Tibial artery (tissue), 4 donors: ENCODE data around the gene IGF2BP2.

Experiments
- DNase-seq, 2 donors: peaks; one replicate each; pipeline ENCODE4 v3.0.0-alpha.2; 2019
- H3K27ac ChIP-seq, 2 donors: fragments of 200-600 bp; sonication (generic) in 1 of 2; 1 replicate in 1 of 2; 2 replicates in 1 of 2; pipeline ENCODE4 v1.5.1; 2018 to 2019; ENCODE audit warnings: mild to moderate bottlenecking in 1 of 2
- H3K27me3 ChIP-seq, 2 donors: fragments of 200-600 bp; sonication (generic) in 1 of 2; one replicate each; pipeline versions ENCODE4 v1.5.1 to v1.6.0; 2016 to 2019
- H3K36me3 ChIP-seq, 3 donors: fragments of 200-600 bp; sonication (generic) in 2 of 3; one replicate each; pipeline ENCODE4 v1.5.1; 2016 to 2019; ENCODE audit warnings: mild to moderate bottlenecking in 2 of 3
- H3K4me1 ChIP-seq, 4 donors: fragments of 200-600 bp; sonication (generic) in 2 of 4; 1 replicate in 3 of 4; 2 replicates in 1 of 4; pipeline ENCODE4 v1.5.1; 2016 to 2019
- H3K4me3 ChIP-seq, 2 donors: fragments of 200-600 bp; sonication (generic) in 1 of 2; 1 replicate in 1 of 2; 2 replicates in 1 of 2; pipeline ENCODE4 v1.5.1; 2018 to 2019; ENCODE audit warnings: mild to moderate bottlenecking in 2 of 2
- H3K9me3 ChIP-seq, 3 donors: fragments of 200-600 bp; sonication (generic) in 1 of 3; one replicate each; pipeline ENCODE4 v1.5.1; 2016 to 2019
- intact Hi-C: fragments of 100-400 bp; cut with DNase I; formaldehyde crosslinking; loops from one replicate; pipeline ENCODE4 v1.15.0; 2023; ENCODE audit warnings: low total_unique reads
- TF ChIP-seq, protein P1 (sequence below), 2 experiments: fragments of 200-600 bp in 1 of 2; fragments of 450-650 bp in 1 of 2; IDR thresholded peaks; one replicate each; pipeline ENCODE4 v1.5.1; 2017 to 2019; ENCODE audit warnings: antibody characterized with exemption in 2 of 2, mild to moderate bottlenecking in 1 of 2, moderate library complexity in 1 of 2

Gene IGF2BP2

DNA sequence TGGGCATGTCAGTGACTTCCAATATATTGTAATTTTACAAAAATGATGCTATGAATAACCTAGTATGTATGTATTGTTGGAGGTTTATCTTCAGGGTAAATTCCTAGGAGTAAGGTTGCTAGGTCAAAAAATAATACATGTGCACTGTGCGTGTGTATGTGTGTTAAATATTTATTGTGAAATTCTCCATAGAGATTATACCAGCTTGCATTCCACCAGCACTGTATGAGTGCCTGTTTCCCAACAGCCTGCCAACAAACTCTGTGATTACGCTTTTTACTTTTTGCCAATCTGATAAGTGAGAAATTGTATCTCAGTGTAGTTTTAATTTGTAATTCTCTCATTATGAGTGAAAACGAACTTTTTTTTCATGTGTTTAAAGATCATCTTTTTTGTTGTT is 12.6 kb upstream of the IGF2BP2 start:
- Histone ChIP-seq H3K4me3 (no peak overlapping the region), H3K27me3 (peaks cover 0 to 12% of the 10 kb centered on the region in 2 donors), H3K4me1 (no peaks in the 10 kb centered on the region), H3K9me3 (no peaks in the 10 kb centered on the region), H3K27ac (no peak overlapping the region), H3K36me3 (no peaks in the 10 kb centered on the region)
- no peak for DNase-seq
- intact Hi-C loops, result no loop called here
- TF ChIP-seq, protein P1, sequence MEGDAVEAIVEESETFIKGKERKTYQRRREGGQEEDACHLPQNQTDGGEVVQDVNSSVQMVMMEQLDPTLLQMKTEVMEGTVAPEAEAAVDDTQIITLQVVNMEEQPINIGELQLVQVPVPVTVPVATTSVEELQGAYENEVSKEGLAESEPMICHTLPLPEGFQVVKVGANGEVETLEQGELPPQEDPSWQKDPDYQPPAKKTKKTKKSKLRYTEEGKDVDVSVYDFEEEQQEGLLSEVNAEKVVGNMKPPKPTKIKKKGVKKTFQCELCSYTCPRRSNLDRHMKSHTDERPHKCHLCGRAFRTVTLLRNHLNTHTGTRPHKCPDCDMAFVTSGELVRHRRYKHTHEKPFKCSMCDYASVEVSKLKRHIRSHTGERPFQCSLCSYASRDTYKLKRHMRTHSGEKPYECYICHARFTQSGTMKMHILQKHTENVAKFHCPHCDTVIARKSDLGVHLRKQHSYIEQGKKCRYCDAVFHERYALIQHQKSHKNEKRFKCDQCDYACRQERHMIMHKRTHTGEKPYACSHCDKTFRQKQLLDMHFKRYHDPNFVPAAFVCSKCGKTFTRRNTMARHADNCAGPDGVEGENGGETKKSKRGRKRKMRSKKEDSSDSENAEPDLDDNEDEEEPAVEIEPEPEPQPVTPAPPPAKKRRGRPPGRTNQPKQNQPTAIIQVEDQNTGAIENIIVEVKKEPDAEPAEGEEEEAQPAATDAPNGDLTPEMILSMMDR (IDR thresholded peaks at IDR 0.05), result no peak

DNA sequence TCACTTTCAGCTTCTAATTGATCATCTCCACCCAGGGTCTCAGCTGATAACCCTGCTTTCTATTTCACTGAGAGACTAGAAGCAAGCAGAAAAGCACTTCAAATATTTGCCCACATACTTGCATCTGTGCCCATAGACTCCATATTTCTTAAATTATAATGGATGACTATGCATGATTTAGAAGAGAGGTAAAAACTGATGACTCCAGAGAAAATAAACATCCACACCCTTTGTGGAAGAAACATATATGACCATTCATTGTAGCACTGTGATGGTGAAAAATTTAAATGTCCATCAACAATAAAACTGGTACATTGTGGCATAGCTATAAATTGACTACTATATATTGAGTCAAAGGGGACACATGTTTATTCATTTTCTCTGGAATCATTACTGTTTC is 7.1 kb upstream of the IGF2BP2 start:
- Histone ChIP-seq H3K4me1 (no peaks in the 10 kb centered on the region), H3K27ac (no peak overlapping the region), H3K27me3 (peaks cover 0 to 27% of the 10 kb centered on the region in 2 donors), H3K4me3 (no peak overlapping the region), H3K36me3 (no peaks in the 10 kb centered on the region), H3K9me3 (no peaks in the 10 kb centered on the region)
- TF ChIP-seq, protein P1 (IDR thresholded peaks at IDR 0.05), result no peak
- no peak for DNase-seq
- intact Hi-C loops, result no loop called here

DNA sequence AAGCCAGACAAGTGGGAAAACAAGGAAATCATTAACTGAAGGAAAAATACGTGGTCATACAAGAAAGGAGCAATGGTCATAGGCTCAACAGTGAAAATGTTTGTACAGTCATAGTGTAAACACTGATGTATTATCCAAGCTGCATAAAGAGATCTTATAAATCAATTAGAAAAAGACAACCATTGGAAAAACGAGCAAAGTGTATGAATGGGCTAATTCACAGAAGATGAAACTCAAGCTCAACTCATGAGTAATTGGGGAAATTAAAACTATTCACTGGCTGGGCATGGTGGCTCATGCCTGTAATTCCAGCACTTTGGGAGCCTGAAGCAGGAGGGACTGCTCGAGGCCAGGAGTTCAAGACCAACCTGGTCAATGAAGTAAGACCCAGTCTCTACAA is 6.4 kb upstream of the IGF2BP2 start:
- H3K9me3 ChIP-seq, result no peaks in the 10 kb centered on the region
- no peaks in the 10 kb centered on the region for H3K36me3 ChIP-seq
- no peak for DNase-seq
- intact Hi-C loops, result no loop called here
- no peak overlapping the region for H3K27ac ChIP-seq
- peaks cover 0 to 2% (median 1%) of the 10 kb centered on the region in 4 donors for H3K4me1 ChIP-seq
- no peak overlapping the region for H3K4me3 ChIP-seq
- TF ChIP-seq, protein P1 (IDR thresholded peaks at IDR 0.05), result no peak
- peaks cover 0 to 33% of the 10 kb centered on the region in 2 donors for H3K27me3 ChIP-seq

GRCh38 chr3:185830018-185830797 is 5.4 kb upstream of the IGF2BP2 start:
- intact Hi-C loops, result no loop called here
- Histone ChIP-seq H3K4me3 (no peak overlapping the region), H3K36me3 (no peaks in the 10 kb centered on the region), H3K27ac (no peak overlapping the region), H3K9me3 (no peaks in the 10 kb centered on the region), H3K27me3 (peaks cover 0 to 38% of the 10 kb centered on the region in 2 donors), H3K4me1 (peaks cover 0 to 10% (median 9%) of the 10 kb centered on the region in 4 donors)
- no peak for DNase-seq
- TF ChIP-seq, protein P1 (IDR thresholded peaks at IDR 0.05), result no peak

DNA sequence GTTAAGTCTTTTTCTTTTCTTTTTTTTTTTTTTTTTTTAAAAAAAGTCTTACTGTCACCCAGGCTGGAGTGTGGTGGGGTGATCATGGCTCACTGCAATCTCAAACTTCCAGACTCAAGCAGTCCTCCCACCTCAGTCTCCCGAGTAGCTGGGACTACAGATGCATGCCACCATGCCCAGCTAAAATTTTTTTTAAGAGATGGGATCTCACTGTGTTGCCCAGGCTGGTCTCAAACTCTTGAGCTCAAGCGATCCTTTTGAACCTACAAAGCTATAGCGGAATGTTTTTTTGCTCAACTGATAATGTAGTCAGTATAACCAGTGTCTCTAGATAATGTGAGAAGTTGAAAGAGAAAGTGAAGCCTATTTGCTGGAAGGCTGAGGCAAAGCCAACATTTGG is 3.9 kb upstream of the IGF2BP2 start:
- no peak overlapping the region for H3K4me3 ChIP-seq
- intact Hi-C loops, result no loop called here
- TF ChIP-seq, protein P1 (IDR thresholded peaks at IDR 0.05), result no peak

More for the DNA sequence above, 3.9 kb upstream of the IGF2BP2 start:
- Histone ChIP-seq H3K4me1 (peaks cover 0 to 22% (median 22%) of the 10 kb centered on the region in 4 donors), H3K27me3 (peaks cover 0 to 52% of the 10 kb centered on the region in 2 donors), H3K27ac (no peak overlapping the region), H3K9me3 (no peaks in the 10 kb centered on the region), H3K36me3 (no peaks in the 10 kb centered on the region)
- DNase-seq, result no peak
